HUDEP-2 (cell line): ENCODE data around the gene C2orf42.
"Not testable (repeated sequence)": the region's sequence is repeated elsewhere in the genome, so short reads cannot be mapped to it uniquely, and the experiment has no call there.

Experiments used
- DNase-seq, 76 experiments: peaks; one replicate each; lab custom pipeline; 2025; ENCODE audit not compliant: unreplicated experiment in 76 of 76; lab: John Stamatoyannopoulos, UW

The C2orf42 gene

GRCh38 chr2:70181363-70181956 is 9.4 kb downstream of the C2orf42 start:
- DNase-seq = no peak

DNA sequence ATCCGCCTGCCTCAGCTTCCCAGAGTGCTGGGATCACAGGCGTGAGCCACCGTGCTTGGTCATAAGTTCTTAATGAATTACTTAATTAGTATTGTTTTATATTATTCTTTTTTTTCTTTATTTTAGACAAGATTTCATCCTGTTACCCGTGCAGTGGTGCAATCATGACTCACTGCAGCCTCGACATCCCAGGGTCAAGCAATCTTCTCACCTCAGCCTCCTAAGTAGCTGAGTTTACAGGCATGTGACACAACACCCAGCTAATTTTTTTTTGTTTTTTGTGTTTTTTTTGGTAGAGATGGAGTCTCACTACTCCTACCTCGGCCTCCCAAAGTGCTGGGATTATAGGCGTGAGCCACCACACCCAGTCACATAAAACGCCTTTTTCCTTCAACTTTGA is 17.3 kb downstream of the C2orf42 start:
- DNase-seq = no peak

DNA sequence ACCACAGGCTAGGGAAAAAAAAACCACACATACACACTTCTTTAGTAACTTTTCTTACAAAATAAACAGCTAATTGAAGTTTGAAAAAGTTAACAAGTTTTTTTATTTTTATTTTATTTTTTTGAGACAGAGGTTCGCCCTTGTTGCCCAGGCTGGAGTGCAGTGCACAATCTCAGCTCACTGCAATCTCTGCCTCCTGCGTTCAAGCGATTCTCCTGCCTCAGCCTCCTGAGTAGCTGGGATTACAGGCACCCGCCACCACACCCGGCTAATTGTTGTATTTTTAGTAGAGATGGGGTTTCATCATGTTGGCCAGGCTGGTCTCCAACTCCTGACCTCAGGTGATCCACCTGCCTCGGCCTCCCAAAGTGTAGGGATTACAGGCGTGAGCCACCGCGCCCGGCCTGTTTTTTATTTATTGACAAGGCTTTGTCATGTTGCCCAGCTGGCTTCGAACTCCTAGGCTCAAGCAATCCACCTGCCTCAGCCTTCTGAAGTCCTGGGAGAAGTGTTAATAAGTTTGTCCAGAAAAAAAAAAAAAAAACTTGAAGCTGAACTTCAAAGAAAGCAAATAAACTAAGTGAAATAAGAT is 21.1 kb downstream of the C2orf42 start:
- not testable (repeated sequence) for DNase-seq

- no peak for DNase-seq
Measured at GRCh38 chr2:70161069-70161534, 29.7 kb downstream of the C2orf42 start.

GRCh38 chr2:70160545-70160944 is 30.3 kb downstream of the C2orf42 start:
- DNase-seq = no peak

GRCh38 chr2:70149130-70149686 is 41.6 kb downstream of the C2orf42 start:
- DNase-seq = not testable (repeated sequence)

DNA sequence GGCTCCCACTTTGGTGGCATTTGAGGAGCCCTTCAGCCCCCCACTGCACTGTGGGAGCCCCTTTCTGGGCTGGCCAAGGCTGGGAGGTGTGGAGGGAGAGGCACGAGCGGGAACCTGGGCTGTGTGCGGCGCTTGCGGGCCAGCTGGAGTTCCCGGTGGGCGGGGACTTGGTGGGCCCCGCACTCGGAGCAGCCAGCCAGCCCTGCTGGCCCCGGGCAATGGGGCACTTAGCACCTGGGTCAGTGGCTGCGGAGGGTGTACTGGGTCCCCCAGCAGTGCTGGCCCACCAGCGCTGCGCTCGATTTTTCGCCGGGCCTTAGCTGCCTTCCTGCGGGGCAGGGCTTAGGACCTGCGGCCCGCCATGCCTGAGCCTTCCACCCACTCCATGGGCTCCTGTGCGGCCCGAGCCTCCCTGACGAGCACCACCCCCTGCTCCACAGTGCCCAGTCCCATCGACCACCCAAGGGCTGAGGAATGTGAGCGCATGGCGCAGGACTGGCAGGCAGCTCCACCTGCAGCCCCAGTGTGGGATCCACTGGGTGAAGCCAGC is 42.5 kb downstream of the C2orf42 start:
- not testable (repeated sequence) for DNase-seq

GRCh38 chr2:70145851-70146739 is 44.7 kb downstream of the C2orf42 start:
- DNase-seq = peak in 1 of 76 experiments; percentile 7

DNA sequence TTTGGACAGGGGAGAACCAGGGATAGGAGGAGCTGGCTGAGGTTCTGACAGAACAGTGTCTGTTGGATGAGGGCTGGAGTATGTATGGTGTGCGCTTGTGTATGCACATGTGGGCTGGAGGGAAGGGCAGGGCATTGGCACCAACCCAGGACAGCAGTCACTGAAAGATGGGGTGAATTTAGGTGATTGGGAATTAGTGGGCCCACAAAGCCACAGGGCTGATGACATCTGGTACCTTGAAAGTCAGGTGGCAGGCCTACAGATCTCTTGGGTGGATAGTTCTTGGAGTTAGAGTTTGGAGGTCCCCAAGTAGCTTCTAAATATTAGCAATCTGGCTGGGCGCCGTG is 45.7 kb downstream of the C2orf42 start:
- peak in 1 of 76 experiments; percentile 16 for DNase-seq

DNA sequence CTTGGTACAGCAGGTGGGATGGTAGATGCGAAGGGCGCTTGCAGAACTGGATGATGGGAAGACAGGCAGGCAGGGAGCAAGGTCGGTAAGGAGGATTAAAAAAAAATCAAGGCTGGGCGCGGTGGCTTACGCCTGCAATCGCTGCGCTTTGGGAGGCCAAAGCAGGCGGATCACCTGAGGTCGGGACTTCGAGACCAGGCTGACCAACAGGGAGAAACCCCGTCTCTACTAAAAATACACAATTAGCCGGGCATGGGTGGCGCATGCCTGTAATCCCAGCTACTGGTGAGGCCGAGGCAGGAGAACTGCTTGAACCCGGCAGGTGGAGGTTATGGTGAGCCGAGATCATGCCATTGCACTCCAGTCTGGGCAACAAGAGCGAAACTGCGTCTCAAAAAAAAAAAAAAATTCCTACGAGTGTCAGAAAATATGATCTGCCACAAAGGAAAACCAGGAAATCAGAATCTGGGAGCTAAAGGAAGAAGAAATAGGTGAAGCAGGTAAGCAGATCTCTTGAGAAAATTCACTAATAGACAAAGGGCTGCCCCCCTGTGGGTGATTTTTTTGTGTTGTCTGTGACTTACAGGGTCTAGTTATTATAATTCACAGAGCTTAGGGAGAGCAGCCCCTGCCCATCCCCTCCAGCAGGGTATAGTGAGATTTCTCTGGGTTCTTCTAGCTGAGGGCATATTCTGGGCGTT is 46.2 kb downstream of the C2orf42 start:
- DNase-seq = no peak

DNA sequence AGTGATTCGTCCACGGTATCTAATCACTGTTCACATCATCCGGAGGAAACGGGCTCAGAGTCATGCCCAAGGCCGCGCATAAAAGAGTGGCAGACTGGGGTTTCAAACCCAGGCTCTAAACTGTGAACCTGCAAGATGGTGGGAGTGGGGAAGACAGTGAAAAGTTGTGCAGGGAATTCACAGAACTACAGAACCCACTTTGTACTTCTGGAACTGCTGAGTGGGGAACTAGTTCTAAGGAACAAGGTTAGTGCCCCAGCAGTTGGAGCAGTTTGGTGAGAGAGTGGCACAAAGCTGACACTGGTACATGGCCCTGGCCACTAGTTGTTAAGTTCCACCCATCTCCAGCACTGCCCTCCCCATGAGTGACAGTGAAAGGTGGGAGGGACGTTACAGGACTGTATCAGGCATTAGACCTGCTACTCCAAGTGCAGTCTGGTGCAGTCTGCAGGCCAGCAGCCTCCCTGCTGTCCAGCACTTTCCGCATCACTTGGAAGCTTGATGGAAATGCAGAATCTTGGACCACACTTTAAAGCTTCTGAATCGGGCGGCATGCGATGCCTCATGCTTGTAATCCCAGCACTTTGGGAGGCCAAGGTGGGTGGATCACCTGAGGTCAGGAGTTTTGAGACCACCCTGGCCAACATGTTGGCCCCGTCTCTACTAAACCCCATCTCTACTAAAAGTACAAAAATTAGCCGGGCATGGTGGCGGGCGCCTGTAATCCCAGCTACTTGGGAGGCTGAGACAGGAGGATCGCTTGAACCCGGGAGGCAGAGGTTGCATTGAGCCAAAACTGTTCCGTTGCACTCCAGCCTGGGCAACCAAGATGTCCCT is 47.3 kb downstream of the C2orf42 start:
- DNase-seq = peak in 73 of 76 experiments; percentile 20 to 82 (median 66)

DNA sequence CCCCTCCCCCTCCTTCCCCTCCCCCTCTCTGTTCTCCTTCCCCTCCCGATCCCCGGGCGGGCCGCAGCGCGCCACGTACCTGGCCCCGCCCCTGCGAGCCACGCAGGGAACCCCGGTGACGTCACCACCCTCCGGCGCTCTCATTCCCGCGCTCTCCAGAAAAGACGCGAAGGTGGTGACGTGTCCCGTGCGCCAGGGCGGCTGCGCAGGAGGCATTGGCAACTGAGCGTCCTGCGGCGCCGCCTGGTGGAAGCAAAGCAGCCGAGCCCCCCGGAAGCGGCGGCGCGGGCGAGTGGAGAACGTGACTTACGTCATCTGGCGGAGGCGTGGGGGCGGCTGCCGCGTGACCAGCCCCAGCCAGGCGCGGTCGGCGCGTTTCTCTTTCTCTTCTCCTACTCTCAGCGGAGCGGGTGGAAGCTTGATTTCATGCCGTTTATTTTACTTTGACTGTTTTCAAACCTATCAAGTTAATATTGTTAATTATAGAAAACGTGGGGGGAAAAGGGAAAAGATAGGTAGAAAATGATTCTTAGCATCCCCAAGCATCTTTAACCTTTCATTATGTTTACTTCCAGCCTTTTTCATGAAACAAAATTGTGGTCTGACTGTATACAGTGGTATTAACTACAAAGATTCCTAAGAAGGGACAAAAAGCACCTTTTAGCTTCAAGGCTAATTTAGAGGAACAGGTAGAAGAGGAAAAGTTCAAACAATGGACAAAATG is 48.1 kb downstream of the C2orf42 start:
- peak in 75 of 76 experiments; percentile 79 to 99 (median 99) for DNase-seq

- peak in 19 of 76 experiments; percentile 54 to 95 (median 70) for DNase-seq
Measured at GRCh38 chr2:70141902-70142589, 48.8 kb downstream of the C2orf42 start.

DNA sequence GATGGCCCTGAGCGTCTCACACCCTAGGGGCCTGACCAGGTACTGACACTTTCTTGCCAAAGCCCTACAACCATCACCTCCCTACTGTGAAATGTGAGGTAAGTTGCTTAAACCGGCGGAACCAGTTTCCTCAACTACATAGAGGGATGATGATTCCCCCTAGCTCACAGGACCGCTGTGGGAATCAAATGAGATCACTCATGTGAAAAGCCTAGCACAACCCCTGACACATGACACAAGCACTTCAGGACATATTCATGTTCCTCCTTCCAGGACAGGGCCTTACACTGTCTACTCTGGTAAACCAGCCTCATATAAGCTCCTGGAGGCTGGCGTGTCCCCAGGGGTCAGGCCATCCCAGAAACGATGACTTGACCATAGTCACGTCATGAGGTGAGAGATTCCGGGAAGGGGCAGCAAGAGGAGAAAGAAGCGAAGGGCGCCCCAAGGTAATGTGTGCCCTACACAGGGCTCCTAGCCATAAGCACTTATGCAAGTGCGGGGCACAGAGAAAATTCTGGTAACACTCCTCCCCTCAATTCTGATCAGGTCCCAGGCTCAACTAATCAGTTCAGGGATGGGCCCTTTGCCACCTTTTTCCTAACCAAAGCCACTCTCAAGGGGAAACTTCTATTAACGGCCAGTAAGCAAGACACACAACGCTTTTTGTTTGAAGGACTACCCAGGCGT is 49.5 kb downstream of the C2orf42 start:
- DNase-seq = peak in 42 of 76 experiments; percentile 5 to 70 (median 38)

- DNase-seq = no peak
Measured at GRCh38 chr2:70140791-70141211, 50.0 kb downstream of the C2orf42 start.

DNA sequence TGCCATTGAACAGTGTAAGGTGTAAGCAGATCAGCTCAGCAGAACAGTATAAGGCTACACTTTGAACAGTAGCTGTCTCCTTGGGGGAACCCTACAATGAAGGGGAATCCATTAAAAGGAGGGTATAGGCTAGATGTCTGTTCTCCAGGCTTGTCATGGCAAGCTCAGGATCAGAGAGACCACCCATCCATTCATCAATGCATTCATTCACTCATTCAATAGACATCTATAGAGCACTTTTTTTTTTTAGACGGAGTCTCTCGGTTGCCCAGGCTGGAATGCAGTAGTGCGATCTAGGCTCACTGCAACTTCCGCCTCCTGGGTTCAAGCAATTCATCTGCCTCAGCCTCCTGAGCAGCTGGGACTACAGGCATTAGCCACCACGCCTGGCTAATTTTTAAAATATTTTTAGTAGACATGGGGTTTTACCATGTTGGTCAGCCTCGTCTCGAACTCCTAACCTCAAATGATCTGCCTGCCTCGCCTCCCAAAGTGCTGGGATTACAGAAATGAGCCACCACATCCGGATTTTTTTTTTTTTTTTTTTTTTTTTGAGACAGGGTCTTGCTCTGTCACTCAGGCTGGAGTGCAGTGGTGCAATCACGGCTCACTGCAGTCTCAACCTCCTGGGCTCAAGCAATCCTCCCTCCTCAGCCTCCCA is 56.4 kb downstream of the C2orf42 start:
- peak in 1 of 76 experiments; percentile 4 for DNase-seq
